HEK293 (cell line): ENCODE data around the gene RNH1.

Experiments used
- KLF8 ChIP-seq: fragments of 450-650 bp; formaldehyde crosslinking; IDR thresholded peaks from 2 replicates; pipeline ENCODE4 v1.5.1; 2016; ENCODE audit warnings: missing biosample characterization, missing genetic modification characterization
- KLF9 ChIP-seq: fragments of 450-650 bp; formaldehyde crosslinking; IDR thresholded peaks from 2 replicates; pipeline ENCODE4 v1.5.1; 2016; ENCODE audit warnings: missing biosample characterization, missing genetic modification characterization, low read depth
- REPIN1 ChIP-seq: fragments of 450-650 bp; formaldehyde crosslinking; IDR thresholded peaks from 2 replicates; pipeline ENCODE4 v1.5.1; 2017; ENCODE audit warnings: missing biosample characterization, missing genetic modification characterization, low read depth
- SALL2 ChIP-seq: fragments of 450-650 bp; formaldehyde crosslinking; IDR thresholded peaks from 2 replicates; pipeline ENCODE4 v1.5.0; 2017; ENCODE audit warnings: missing biosample characterization, mild to moderate bottlenecking, missing genetic modification characterization, borderline replicate concordance
- WT1 ChIP-seq: fragments of 450-650 bp; formaldehyde crosslinking; IDR thresholded peaks from 2 replicates; pipeline ENCODE4 v1.5.1; 2016; ENCODE audit warnings: missing biosample characterization, missing genetic modification characterization
- ZBTB48 ChIP-seq: fragments of 450-650 bp; formaldehyde crosslinking; IDR thresholded peaks from 2 replicates; pipeline ENCODE4 v1.5.1; 2016; ENCODE audit warnings: missing biosample characterization, missing genetic modification characterization
- ZBTB8A ChIP-seq: fragments of 450-650 bp; formaldehyde crosslinking; IDR thresholded peaks from 2 replicates; pipeline ENCODE4 v1.5.1; 2016; ENCODE audit warnings: missing biosample characterization, missing genetic modification characterization
- ZEB2 ChIP-seq: fragments of 450-650 bp; formaldehyde crosslinking; IDR thresholded peaks from 2 replicates; pipeline ENCODE4 v1.5.1; 2016; ENCODE audit warnings: missing biosample characterization, missing genetic modification characterization
- ZFP3 ChIP-seq: fragments of 450-650 bp; formaldehyde crosslinking; IDR thresholded peaks from 2 replicates; pipeline ENCODE4 v1.5.1; 2016; ENCODE audit warnings: low read depth, missing biosample characterization, missing genetic modification characterization
- ZNF174 ChIP-seq: fragments of 450-650 bp; formaldehyde crosslinking; IDR thresholded peaks from 2 replicates; pipeline ENCODE4 v1.5.0; 2017; ENCODE audit warnings: missing biosample characterization, mild to moderate bottlenecking, missing genetic modification characterization
- ZNF2 ChIP-seq: fragments of 450-650 bp; formaldehyde crosslinking; IDR thresholded peaks from 2 replicates; pipeline ENCODE4 v1.5.1; 2016; ENCODE audit warnings: missing biosample characterization, missing genetic modification characterization
- ZNF223 ChIP-seq: fragments of 450-650 bp; formaldehyde crosslinking; IDR thresholded peaks from 2 replicates; pipeline ENCODE4 v1.5.1; 2016; ENCODE audit warnings: missing biosample characterization, missing genetic modification characterization
- ZNF341 ChIP-seq: fragments of 450-650 bp; formaldehyde crosslinking; IDR thresholded peaks from 2 replicates; pipeline ENCODE4; 2016; ENCODE audit warnings: low read depth, missing biosample characterization, missing genetic modification characterization
- ZNF561 ChIP-seq: fragments of 450-650 bp; IDR thresholded peaks from 2 replicates; pipeline ENCODE4 v1.5.1; 2018; ENCODE audit warnings: missing biosample characterization, missing genetic modification characterization, borderline replicate concordance
- ZNF596 ChIP-seq: fragments of 450-650 bp; IDR thresholded peaks from 2 replicates; pipeline ENCODE4 v1.5.0; 2018; ENCODE audit warnings: missing biosample characterization, mild to moderate bottlenecking, missing genetic modification characterization, moderate library complexity
- ZNF600 ChIP-seq: fragments of 450-650 bp; formaldehyde crosslinking; IDR thresholded peaks from 2 replicates; pipeline ENCODE4 v1.5.1; 2016; ENCODE audit warnings: missing biosample characterization, missing genetic modification characterization
- ZNF677 ChIP-seq: fragments of 450-650 bp; IDR thresholded peaks from 2 replicates; pipeline ENCODE4 v1.5.0; 2018; ENCODE audit warnings: missing biosample characterization, mild to moderate bottlenecking, missing genetic modification characterization, moderate library complexity
- ZNF76 ChIP-seq: fragments of 450-650 bp; formaldehyde crosslinking; IDR thresholded peaks from 2 replicates; pipeline ENCODE4; 2016; ENCODE audit warnings: low read depth, missing biosample characterization, missing genetic modification characterization, borderline replicate concordance
- ZNF791 ChIP-seq: fragments of 450-650 bp; formaldehyde crosslinking; IDR thresholded peaks from 2 replicates; pipeline ENCODE4 v1.5.1; 2016; ENCODE audit warnings: missing biosample characterization, missing genetic modification characterization
- TF ChIP-seq, protein P1 (sequence below): fragments of 450-650 bp; formaldehyde crosslinking; IDR thresholded peaks from 2 replicates; pipeline ENCODE4 v1.5.1; 2016; ENCODE audit warnings: missing biosample characterization, missing genetic modification characterization
- TF ChIP-seq, protein P2 (sequence below): fragments of 450-650 bp; formaldehyde crosslinking; IDR thresholded peaks from 2 replicates; pipeline ENCODE4 v1.5.1; 2016; ENCODE audit warnings: missing biosample characterization, missing genetic modification characterization, borderline replicate concordance
- TF ChIP-seq, protein P3 (sequence below): fragments of 450-650 bp; formaldehyde crosslinking; optimal IDR thresholded peaks from 2 replicates; pipeline ENCODE3; 2016; ENCODE audit warnings: missing biosample characterization, mild to moderate bottlenecking, missing genetic modification characterization
- TF ChIP-seq, protein P4 (sequence below): fragments of 450-650 bp; formaldehyde crosslinking; IDR thresholded peaks from 2 replicates; pipeline ENCODE4 v1.5.1; 2017; ENCODE audit warnings: missing biosample characterization, missing genetic modification characterization
- TF ChIP-seq, protein P5 (sequence below): fragments of 450-650 bp; formaldehyde crosslinking; IDR thresholded peaks from 2 replicates; pipeline ENCODE4; 2016; ENCODE audit warnings: missing biosample characterization, missing genetic modification characterization
- TF ChIP-seq, protein P6 (sequence below): fragments of 450-650 bp; IDR thresholded peaks from 2 replicates; pipeline ENCODE4 v1.5.1; 2018; ENCODE audit warnings: missing biosample characterization, mild to moderate bottlenecking, missing genetic modification characterization
- TF ChIP-seq, protein P7 (sequence below): fragments of 450-650 bp; formaldehyde crosslinking; IDR thresholded peaks from 2 replicates; pipeline ENCODE4 v1.5.1; 2016; ENCODE audit warnings: missing biosample characterization, missing genetic modification characterization
- TF ChIP-seq, protein P8 (sequence below): fragments of 450-650 bp; formaldehyde crosslinking; IDR thresholded peaks from 2 replicates; pipeline ENCODE4 v1.5.1; 2016; ENCODE audit warnings: missing biosample characterization, missing genetic modification characterization

The RNH1 gene

DNA sequence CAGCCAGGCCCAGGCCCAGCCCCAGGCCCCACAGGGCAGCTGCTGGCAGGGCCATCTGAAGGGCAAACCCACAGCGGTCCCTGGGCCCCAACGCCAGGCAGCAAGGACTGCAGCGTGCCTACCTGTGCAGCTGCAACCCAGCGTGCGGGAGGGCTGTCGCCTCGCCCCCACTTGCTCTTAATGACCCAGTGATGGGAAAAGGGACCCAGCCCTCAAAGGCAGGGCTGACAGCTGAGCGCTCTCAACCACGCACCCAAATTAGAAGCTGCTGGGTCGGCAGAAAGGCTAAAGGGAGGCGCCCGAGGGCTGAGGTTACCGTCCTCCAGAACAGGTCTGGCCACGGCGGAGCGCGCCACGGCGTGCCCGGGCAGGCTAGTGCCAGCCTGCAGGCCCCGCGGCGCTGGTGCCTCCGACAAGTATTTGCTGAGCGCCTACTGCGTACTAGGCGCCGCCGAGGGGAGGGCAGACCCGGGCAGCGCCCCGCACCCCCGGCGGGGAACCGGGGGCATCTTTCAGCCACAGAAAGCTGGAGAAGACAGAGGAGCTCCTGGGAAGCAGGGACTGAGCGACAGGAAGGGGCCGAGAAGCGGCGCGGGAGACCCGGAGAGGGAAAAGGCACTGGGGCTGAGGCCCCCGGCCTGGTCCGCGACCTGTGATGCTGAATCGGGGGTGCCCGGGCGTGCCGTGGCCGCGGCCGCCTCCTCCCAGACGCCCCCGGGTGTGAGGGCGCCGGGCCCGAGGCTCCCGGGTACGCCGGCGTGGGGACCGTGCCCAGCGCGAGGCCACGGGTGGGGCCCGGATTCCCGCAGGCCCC lies 27.6 kb upstream of the RNH1 start (continued):
- TF ChIP-seq, protein P1, sequence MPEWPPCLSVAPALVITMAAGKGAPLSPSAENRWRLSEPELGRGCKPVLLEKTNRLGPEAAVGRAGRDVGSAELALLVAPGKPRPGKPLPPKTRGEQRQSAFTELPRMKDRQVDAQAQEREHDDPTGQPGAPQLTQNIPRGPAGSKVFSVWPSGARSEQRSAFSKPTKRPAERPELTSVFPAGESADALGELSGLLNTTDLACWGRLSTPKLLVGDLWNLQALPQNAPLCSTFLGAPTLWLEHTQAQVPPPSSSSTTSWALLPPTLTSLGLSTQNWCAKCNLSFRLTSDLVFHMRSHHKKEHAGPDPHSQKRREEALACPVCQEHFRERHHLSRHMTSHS (tag by site-specific recombination) = no peak
- TF ChIP-seq ZBTB48 (tag by site-specific recombination) (no peak), WT1 (tag by site-specific recombination) (no peak), ZNF76 (tag by site-specific recombination) (peak; percentile 31; the same call in 1 of the 2 replicates), ZEB2 (tag by site-specific recombination) (no peak), KLF8 (tag by site-specific recombination) (peak; percentile 52; the same call in 1 of the 2 replicates), ZNF791 (tag by site-specific recombination) (no peak), ZNF677 (tag by site-specific recombination) (no peak), ZNF561 (tag by site-specific recombination) (no peak), ZNF596 (no peak), ZNF341 (tag by site-specific recombination) (no peak), ZNF223 (no peak), KLF9 (tag by site-specific recombination) (no peak), ZBTB8A (tag by site-specific recombination) (peak; percentile 85), ZNF174 (tag by site-specific recombination) (no peak), ZFP3 (tag by site-specific recombination) (no peak), ZNF600 (peak; percentile 79), SALL2 (tag by site-specific recombination) (no peak), ZNF2 (tag by site-specific recombination) (no peak), REPIN1 (tag by site-specific recombination) (no peak)
- TF ChIP-seq, protein P2, sequence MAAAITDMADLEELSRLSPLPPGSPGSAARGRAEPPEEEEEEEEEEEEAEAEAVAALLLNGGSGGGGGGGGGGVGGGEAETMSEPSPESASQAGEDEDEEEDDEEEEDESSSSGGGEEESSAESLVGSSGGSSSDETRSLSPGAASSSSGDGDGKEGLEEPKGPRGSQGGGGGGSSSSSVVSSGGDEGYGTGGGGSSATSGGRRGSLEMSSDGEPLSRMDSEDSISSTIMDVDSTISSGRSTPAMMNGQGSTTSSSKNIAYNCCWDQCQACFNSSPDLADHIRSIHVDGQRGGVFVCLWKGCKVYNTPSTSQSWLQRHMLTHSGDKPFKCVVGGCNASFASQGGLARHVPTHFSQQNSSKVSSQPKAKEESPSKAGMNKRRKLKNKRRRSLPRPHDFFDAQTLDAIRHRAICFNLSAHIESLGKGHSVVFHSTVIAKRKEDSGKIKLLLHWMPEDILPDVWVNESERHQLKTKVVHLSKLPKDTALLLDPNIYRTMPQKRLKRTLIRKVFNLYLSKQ = no peak
- TF ChIP-seq, protein P3, sequence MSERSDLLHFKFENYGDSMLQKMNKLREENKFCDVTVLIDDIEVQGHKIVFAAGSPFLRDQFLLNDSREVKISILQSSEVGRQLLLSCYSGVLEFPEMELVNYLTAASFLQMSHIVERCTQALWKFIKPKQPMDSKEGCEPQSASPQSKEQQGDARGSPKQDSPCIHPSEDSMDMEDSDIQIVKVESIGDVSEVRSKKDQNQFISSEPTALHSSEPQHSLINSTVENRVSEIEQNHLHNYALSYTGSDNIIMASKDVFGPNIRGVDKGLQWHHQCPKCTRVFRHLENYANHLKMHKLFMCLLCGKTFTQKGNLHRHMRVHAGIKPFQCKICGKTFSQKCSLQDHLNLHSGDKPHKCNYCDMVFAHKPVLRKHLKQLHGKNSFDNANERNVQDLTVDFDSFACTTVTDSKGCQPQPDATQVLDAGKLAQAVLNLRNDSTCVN = peak; percentile 63
- TF ChIP-seq, protein P4, sequence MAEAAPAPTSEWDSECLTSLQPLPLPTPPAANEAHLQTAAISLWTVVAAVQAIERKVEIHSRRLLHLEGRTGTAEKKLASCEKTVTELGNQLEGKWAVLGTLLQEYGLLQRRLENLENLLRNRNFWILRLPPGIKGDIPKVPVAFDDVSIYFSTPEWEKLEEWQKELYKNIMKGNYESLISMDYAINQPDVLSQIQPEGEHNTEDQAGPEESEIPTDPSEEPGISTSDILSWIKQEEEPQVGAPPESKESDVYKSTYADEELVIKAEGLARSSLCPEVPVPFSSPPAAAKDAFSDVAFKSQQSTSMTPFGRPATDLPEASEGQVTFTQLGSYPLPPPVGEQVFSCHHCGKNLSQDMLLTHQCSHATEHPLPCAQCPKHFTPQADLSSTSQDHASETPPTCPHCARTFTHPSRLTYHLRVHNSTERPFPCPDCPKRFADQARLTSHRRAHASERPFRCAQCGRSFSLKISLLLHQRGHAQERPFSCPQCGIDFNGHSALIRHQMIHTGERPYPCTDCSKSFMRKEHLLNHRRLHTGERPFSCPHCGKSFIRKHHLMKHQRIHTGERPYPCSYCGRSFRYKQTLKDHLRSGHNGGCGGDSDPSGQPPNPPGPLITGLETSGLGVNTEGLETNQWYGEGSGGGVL (tag by site-specific recombination) = no peak
- TF ChIP-seq, protein P5, sequence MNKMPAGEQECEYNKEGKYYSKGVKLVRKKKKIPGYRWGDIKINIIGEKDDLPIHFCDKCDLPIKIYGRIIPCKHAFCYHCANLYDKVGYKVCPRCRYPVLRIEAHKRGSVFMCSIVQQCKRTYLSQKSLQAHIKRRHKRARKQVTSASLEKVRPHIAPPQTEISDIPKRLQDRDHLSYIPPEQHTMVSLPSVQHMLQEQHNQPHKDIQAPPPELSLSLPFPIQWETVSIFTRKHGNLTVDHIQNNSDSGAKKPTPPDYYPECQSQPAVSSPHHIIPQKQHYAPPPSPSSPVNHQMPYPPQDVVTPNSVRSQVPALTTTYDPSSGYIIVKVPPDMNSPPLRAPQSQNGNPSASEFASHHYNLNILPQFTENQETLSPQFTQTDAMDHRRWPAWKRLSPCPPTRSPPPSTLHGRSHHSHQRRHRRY = no peak
- TF ChIP-seq, protein P6, sequence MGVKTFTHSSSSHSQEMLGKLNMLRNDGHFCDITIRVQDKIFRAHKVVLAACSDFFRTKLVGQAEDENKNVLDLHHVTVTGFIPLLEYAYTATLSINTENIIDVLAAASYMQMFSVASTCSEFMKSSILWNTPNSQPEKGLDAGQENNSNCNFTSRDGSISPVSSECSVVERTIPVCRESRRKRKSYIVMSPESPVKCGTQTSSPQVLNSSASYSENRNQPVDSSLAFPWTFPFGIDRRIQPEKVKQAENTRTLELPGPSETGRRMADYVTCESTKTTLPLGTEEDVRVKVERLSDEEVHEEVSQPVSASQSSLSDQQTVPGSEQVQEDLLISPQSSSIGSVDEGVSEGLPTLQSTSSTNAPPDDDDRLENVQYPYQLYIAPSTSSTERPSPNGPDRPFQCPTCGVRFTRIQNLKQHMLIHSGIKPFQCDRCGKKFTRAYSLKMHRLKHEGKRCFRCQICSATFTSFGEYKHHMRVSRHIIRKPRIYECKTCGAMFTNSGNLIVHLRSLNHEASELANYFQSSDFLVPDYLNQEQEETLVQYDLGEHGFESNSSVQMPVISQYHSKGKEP (tag by site-specific recombination) = no peak
- TF ChIP-seq, protein P7, sequence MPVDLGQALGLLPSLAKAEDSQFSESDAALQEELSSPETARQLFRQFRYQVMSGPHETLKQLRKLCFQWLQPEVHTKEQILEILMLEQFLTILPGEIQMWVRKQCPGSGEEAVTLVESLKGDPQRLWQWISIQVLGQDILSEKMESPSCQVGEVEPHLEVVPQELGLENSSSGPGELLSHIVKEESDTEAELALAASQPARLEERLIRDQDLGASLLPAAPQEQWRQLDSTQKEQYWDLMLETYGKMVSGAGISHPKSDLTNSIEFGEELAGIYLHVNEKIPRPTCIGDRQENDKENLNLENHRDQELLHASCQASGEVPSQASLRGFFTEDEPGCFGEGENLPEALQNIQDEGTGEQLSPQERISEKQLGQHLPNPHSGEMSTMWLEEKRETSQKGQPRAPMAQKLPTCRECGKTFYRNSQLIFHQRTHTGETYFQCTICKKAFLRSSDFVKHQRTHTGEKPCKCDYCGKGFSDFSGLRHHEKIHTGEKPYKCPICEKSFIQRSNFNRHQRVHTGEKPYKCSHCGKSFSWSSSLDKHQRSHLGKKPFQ (tag by site-specific recombination) = no peak
- TF ChIP-seq, protein P8, sequence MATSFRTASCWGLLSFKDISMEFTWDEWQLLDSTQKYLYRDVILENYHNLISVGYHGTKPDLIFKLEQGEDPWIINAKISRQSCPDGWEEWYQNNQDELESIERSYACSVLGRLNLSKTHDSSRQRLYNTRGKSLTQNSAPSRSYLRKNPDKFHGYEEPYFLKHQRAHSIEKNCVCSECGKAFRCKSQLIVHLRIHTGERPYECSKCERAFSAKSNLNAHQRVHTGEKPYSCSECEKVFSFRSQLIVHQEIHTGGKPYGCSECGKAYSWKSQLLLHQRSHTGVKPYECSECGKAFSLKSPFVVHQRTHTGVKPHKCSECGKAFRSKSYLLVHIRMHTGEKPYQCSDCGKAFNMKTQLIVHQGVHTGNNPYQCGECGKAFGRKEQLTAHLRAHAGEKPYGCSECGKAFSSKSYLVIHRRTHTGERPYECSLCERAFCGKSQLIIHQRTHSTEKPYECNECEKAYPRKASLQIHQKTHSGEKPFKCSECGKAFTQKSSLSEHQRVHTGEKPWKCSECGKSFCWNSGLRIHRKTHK = no peak
